ENCODE measurements around the gene KRTAP10-1.
"Not testable (repeated sequence)": the region's sequence is repeated elsewhere in the genome, so short reads cannot be mapped to it uniquely, and the experiment has no call there.

The KRTAP10-1 gene, protein sequence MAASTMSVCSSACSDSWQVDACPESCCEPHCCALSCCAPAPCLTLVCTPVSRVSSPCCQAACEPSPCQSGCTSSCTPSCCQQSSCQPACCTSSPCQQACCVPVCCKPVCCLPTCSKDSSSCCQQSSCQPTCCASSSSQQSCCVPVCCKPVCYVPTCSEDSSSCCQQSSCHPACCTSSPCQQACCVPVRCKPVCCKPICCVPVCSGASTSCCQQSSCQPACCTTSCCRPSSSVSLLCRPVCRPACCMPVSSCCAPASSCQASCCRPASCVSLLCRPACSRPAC

DNA sequence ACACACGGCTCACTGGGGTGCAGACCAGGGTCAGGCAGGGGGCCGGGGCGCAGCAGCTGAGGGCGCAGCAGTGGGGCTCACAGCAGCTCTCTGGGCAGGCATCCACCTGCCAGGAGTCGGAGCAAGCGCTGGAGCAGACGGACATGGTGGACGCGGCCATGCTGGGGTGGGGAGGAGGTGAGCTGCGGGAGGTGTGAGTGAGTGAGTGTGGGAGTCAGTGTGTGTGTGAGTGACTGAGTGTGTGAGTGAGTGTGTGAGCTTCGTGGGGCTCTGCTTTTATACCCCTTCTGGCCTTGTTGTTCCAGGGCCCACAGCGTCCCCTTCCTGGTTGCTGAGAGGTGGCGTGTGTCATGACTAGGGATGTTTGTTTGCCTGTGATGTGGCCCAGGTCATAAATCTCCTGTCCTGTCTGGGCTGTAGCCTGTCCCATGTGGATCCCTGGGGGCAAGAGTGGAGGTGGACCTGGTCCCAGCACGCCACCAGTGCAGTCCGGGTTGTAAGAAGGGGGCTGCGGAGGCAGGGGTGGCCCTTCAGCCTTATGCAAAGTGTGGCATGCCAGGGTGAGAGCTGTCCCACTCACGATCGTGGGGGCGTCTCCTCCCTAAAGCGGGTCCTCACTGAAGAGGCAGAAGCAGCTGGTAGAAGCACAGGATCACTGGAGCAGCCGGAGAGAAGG is at the start of gene KRTAP10-1:
KRTAP10-1 (minus strand) TSS at position 205 of the 676 bp plus-strand sequence; CDS start at position 160, 45 bp downstream.
- in situ Hi-C loops (cut with MboI; ENCODE audit: low sequenced_read_pairs) = no loop called here

DNA sequence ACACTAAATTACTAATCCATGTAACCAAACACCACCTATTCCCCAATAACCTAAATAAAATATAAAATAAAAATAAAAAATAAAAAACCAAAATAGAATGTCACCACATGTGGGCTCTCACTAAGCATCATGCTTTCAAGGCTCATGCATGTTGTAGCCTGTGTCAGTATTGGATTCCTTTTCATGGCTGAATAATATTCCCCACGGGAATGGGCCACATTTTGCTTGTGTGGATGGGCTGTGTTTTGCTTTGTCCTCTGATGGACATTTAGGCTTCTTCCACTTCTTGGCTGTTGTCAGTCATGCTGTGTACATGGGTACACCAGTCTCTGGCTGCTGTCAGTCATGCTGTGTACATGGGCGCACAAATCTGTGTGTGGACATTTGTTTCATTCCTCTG is 49.1 kb upstream of the KRTAP10-1 start:
- in situ Hi-C loops (cut with MboI; ENCODE audit: low sequenced_read_pairs) = no loop called here

DNA sequence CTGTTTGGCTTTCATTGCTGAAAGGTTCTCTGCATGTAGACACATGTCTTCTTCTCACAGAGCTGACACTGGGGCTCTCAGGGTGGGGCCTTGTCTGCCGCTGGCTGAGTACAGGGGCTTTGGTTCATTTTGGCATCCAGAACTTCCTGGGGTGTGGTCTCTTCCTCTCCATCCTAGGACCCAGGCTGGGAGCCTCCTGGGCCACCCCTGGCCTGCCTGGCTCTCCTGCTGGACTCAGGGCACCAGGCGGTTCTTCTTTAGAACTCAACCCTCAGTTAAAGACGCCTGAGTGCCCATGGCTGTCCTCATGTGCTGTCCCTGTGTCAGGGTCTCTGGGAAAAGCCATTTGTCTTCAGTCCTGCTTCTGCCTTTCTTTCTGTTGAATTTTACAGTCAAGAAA is 45.9 kb upstream of the KRTAP10-1 start:
- in situ Hi-C loops (cut with MboI; ENCODE audit: low sequenced_read_pairs) = no loop called here

DNA sequence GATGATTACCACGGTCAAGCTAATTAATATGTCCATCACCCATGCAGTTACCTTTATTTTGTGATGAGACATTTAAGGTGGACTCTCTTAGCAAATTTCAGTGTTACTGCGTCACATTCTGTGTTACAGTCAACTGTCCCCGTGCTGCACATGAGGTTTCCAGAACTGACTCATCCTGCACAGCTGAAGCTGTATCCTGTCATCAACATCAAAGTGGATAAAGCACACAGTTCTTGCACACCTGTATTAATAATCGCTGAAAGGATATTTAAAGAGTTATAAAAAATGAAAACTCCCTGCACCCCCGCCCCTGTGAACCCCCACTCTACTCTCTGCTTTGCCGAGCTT is 43.8 kb upstream of the KRTAP10-1 start:
- in situ Hi-C loops (cut with MboI; ENCODE audit: low sequenced_read_pairs) = no loop called here

DNA sequence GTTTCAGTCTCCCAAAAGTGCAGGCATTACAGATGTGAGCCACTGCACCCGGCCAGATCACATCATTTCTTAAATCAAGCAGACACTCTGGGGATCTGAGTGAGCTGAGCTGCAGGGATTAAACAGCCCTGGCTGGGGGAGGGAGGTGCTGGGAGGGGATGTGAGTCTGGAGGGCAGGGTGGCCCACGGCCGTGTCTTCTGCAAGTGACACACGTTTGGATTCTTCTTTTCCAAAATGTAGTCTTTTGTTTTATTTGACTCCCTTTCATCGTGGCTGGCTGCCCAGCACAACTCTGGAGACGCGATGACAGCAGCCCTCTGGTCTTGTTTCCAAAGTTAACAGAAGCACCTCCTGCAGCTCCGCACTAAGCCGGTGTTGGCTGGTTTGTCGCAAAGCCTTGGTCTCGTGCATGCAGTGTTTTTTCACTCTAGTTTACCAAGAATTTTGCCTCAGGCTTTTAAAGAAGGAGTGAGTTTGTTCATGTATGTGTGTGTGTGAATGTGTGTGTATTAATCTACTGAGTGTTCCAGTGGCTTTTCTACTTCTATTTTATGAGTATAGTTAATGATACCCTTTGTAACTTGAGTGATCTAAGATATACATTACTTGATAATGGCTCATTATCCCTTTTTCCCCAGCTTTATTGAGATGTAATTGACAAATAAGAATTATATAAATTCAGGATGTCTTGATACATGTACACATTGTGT is 43.2 kb upstream of the KRTAP10-1 start:
- in situ Hi-C loops (cut with MboI; ENCODE audit: low sequenced_read_pairs) = no loop called here

DNA sequence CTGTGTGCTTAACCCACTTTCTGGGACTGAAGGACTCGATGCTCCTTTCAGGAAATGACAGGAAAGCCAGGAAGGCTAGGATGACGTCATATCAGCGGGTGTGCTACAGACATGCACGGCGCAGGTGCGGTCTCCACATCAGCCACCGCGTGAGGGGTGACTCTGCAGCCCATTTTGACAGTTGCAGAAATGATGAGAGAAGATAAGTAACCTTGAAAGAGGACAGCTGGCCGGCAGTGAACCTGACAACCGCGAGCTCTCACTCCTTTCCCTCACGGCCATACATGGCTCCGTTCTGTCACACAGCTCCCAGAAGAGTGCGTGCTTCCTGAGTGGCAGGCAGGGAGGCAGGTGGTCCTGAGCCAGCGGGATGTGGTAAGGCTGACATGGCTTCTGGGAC is 42.1 kb upstream of the KRTAP10-1 start:
- in situ Hi-C loops (cut with MboI; ENCODE audit: low sequenced_read_pairs) = no loop called here

DNA sequence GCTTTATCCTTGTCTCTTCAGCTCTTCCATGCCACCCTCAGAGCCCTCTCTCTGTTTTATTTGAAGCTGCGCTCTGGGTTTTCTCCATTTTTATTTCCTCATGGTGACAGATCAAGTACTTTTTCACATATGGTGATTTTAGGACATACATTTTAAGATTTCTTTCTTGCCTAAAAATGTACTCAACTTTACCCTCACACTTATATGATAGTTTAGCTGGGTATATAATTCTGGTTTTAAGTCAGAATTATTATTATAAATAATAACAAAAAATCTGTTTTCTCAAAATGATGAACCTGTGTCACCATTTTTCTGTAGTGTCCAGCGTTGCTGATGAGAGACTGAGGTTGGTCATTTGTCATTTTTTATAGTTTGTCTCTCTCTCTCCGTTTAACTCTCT is 41.2 kb upstream of the KRTAP10-1 start:
- in situ Hi-C loops (cut with MboI; ENCODE audit: low sequenced_read_pairs) = no loop called here

DNA sequence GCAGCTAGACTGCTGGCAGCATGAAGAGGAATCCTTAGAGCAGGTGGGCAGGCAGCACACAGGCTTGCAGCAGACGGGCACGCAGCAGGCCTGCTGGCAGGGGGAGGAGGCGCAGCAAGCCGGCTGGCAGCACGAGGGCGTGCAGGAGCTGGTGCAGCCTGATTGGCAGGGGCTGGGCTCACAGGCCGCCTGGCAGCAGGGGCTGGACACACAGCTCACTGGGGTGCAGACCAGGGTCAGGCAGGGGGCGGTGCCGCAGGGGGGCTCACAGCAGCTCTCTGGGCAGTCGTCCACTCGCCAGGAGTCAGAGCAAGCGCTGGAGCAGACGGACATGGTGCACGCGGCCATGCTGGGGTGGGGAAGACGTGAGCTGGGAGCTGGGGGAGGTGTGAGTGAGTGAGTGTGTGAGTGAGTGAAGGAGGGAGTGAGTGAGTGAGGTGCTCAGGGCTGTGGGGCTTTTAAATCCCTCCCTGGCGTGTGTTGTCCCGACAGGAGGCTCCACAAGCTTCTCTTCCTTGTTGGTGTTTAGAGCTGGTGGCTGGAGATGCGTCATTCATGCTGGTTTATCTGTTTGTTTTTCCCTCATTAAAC is 40.3 kb upstream of the KRTAP10-1 start, which contains the start of gene KRTAP10-5:
KRTAP10-5 (minus strand) TSS at position 374 of the 591 bp plus-strand sequence; CDS start at position 348, 26 bp downstream.
- in situ Hi-C loops (cut with MboI; ENCODE audit: low sequenced_read_pairs) = not testable (repeated sequence)

DNA sequence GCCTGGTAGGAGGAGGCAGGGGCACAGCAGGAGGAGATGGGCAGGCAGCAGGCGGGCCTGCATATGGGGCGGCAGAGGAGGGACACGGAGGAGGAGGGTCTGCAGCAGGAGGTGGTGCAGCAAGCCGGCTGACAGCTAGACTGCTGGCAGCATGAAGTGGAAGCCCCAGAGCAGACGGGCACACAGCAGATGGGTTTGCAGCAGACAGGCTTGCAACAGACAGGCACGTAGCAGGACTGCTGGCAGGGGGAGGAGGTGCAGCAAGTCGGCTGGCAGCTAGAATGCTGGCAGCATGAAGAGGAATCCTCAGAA is 39.8 kb upstream of the KRTAP10-1 start:
- in situ Hi-C loops (cut with MboI; ENCODE audit: low sequenced_read_pairs) = no loop called here

DNA sequence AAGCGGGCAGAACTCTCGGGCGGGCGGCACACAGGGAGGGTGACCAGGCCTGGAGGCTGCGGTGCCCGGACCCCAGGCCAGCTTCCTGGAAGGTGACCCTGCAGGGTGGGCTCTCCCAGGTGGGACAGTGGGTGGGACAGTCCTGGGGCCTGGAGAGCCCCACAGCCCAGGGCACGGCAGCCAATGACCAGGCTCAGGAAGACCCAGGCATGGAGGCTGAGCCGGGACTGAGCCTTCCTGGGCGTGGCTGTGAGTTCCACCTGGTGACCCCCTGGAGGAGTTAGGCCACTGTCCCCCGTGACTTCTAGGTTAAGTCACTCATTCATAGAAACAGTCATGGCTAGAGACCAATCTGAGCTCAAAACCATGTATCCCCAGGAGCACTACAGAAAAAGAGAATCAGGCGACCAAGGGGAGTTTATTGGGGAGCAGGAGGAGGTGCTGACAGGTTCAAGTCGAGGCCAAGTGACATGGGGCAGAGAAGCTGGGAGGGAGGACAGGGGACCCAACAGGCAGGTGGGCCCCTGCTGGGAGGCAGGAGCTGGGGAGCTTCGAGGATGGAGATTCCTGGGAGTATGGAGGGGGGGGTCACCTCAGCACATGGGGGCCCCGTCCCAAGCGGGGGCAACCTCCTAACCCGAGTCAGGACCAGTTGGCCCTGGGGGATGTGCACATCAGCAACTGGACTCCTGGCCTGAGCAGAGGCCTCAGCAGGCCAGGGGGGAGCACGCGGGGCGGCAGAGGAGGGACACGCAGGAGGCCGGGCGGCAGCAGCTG is 39.2 kb upstream of the KRTAP10-1 start:
- in situ Hi-C loops (cut with MboI; ENCODE audit: low sequenced_read_pairs) = no loop called here

DNA sequence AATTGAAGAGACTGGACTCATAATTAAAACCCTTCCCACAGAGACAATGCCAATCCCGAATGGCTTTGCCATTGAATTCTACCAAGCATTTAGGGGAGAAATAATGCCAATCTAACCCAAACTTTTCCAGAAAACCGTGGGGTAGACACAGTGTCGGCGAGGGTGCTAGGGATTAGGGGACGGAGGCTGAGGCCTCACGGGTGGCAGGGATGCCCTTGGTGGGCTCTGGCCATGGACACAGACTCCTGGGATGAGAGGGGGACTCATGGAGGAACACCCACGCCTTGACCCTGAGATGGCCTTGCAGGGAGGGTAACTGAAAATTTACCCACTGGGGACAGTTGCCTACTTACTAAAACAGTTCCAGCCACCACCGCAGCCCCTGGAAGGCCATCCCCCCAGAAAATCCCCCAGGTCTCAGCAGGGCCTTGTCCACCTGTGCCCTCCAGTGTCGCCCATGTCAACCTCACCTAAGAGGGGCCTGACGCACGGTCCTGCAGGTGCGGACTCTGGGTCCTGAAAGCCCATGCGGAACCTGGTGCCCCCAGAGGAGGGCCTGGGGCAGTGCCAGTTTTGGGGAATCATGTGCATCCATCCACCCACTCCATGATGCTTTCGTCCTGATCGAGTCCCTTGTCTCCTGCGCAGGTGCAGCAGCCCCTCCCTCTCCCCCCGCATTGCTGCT is 38.5 kb upstream of the KRTAP10-1 start:
- in situ Hi-C loops (cut with MboI; ENCODE audit: low sequenced_read_pairs) = no loop called here

DNA sequence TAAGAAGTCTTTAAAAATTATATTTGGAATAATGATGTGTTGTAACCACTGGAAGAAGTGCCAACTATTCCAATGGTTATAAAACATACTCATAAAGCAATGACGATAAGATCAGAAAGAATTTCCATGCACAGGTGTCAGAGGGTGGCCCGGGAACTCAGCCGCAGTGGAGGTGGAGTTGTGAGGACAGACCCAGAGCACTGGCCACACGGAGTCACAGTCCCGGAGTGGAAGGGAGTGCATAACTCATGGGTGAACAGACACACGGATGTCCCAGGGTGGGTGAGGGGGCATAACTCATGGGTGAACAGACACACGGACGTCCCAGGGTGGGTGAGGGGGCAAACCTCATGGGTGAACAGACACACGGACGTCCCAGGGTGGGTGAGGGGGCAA is 36.0 kb upstream of the KRTAP10-1 start:
- in situ Hi-C loops (cut with MboI; ENCODE audit: low sequenced_read_pairs) = no loop called here

DNA sequence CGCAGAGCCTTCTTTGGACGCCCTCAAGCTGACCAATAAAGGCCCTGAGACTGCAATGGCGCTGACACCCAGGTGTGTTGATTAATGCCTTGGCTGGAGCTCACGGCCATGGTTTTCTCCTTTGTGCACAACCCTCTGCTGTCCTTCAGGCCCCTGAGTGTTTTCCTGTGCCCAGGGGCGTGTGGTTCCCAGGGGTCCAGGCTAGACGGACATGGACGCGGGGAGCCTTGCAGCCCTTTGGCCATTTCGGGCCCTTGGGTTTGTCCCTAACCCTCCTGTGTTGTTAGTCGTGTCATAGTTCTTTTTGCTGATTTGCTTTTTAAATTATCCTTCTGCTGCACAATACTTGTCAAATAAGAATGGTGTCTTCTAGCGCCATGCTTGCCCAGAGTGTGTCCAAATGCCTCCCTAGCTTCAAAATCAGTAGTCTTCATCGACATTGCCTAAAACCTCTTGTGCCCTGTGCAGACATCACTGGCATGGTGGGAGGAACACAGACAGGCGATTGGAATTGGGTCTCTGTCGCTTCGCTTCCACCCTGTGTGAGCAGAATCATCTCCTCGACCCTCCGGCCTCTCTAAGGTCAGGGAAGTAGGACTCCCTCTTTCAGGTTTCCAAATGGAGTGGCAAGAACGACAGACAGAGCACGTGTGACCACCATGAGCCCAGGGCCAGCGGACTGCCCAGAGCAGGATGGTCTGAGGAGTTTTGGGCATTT is 35.5 kb upstream of the KRTAP10-1 start:
- in situ Hi-C loops (cut with MboI; ENCODE audit: low sequenced_read_pairs) = no loop called here

DNA sequence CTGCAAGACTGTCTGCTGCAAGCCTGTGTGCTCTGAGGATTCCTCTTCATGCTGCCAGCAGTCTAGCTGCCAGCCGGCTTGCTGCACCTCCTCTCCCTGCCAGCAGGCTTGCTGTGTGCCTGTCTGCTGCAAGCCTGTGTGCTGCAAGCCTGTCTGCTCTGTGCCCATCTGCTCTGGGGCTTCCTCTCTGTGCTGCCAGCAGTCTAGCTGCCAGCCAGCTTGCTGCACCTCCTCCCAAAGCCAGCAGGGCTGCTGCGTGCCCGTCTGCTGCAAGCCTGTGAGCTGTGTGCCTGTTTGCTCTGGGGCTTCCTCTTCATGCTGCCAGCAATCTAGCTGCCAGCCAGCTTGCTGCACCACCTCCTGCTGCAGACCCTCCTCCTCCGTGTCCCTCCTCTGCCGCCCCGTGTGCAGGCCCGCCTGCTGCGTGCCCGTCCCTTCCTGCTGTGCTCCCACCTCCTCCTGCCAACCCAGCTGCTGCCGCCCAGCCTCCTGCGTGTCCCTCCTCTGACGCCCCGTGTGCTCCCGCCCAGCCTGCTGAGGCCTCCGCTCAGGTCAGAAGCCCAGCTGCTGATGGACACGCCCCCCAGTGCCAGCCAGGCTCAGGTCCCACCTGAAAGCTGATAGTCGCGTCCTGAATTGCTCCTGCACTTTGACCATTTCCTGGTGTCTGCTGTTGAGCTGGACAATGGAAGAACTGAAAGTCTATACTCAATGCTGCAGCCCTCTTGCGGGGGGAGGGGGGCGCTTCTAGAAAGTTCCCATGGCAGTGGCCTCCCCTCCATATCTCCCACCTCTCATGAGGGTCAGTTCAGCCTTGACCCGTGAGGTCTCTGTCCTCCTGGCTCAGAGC is 34.7 kb upstream of the KRTAP10-1 start:
- in situ Hi-C loops (cut with MboI; ENCODE audit: low sequenced_read_pairs) = no loop called here

DNA sequence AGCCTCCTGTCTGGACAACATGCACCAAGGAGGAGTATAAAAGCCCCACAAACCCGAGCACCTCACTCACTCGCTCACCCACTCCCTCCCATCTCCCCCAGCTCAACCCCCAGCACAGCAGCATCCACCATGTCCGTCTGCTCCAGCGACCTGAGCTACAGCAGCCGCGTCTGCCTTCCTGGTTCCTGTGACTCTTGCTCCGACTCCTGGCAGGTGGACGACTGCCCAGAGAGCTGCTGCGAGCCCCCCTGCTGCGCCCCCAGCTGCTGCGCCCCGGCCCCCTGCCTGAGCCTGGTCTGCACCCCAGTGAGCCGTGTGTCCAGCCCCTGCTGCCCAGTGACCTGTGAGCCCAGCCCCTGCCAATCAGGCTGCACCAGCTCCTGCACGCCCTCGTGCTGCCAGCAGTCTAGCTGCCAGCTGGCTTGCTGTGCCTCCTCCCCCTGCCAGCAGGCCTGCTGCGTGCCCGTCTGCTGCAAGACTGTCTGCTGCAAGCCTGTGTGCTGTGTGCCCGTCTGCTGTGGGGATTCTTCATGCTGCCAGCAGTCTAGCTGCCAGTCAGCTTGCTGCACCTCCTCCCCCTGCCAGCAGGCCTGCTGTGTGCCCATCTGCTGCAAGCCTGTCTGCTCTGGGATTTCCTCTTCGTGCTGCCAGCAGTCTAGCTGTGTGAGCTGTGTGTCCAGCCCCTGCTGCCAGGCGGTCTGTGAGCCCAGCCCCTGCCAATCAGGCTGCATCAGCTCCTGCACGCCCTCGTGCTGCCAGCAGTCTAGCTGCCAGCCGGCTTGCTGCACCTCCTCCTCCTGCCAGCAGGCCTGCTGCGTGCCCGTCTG is 33.8 kb upstream of the KRTAP10-1 start, which contains the start of gene KRTAP10-4:
KRTAP10-4 (plus strand) TSS at position 100 of the 827 bp plus-strand sequence; CDS start at position 130, 30 bp downstream.
- in situ Hi-C loops (cut with MboI; ENCODE audit: low sequenced_read_pairs) = not testable (repeated sequence)

DNA sequence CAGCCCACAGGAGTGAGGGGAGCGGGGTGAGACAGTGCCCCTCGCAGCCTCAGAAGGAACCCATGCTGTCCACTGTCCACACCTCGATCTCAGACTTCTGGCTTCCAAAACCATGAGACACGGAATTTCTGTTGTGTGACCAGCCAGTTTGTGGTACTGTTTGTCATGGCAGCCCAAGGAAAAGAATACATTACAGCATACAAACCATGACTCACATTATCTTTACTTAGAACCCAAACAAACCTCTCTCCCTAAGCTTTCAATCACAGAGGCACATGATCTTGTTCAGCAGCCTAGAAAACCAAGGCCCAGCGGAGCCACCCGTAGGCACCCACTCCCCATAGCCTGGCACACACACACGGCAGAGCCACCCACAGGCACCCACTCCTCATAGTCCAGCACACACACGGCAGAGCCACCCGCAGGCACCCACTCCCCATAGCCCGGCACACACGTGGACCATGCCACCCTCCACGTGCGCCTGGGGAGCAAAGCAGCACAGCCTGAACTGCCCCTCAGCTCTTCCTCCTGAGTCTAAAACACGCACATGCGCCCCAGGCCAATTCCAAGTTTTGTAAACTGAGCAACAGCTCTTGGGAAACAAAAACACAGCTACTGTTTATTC is 33.1 kb upstream of the KRTAP10-1 start:
- in situ Hi-C loops (cut with MboI; ENCODE audit: low sequenced_read_pairs) = no loop called here
